GM21367 (cell line): ENCODE results near the gene APPL2.
"Not testable (repeated sequence)": the region's sequence is repeated elsewhere in the genome, so short reads cannot be mapped to it uniquely, and the experiment has no call there.

Experiments used
- ATAC-seq: cut with Tn5 transposase; IDR thresholded peaks from one replicate; pipeline ENCODE4 v1.9.1; 2021; ENCODE audit not compliant: unreplicated experiment

The APPL2 gene

DNA sequence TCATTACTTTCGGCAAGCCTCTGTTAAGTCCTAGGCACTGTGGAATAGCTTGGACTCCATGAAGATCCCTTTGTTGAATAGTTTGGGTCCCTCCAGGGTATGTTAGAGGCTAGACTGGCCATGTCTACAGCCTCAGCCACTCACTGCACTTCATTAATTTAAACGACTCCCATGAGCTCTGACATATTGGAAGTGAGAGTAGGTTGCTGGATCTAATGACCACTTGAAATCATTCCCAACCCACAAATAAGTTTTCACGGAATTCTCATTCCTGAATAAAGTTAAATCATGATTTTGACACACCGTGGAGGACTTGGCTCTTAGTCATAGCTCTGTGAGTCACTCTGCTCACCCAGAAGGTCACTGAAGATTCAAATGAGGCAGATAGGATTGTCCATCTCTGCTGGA is 21.4 kb upstream of the APPL2 start:
- no peak for ATAC-seq

DNA sequence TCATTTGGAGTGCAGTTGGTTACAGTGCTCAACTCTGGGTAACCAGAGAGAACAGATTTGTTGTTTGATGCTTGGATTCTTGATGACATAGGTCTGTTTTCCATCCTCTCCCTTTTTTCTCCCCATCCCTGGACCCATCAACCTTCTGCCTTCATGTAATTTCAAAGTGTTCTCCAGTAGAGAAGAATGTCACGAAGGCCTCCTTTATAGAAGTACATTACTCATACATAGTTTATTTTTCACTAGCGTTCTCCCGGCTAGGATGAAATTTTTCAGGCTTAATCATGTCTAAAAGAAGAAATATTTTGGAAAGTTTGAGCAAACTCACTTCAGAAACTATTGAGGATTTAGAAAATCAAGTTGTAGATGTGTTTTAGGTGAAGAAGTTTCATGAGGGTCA is 20.9 kb upstream of the APPL2 start:
- ATAC-seq, result no peak

DNA sequence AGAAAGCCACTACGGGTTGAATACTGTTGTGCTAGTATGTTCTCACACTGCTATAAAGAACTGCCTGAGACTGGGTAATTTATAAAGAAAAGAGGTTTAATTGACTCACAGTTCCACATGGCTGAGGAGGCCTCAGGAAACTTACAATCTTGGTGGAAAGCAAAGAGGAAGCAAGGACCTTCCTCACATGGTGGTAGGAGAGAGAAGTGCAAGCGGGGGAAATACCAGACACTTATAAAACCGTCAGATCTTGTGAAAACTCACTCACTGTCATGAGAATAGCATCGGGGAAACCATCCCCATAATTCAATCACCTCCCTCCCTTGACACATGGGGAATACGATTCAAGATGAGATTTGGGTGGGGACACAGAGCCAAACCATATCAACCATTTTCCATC is 20.5 kb upstream of the APPL2 start:
- ATAC-seq, result not testable (repeated sequence)

DNA sequence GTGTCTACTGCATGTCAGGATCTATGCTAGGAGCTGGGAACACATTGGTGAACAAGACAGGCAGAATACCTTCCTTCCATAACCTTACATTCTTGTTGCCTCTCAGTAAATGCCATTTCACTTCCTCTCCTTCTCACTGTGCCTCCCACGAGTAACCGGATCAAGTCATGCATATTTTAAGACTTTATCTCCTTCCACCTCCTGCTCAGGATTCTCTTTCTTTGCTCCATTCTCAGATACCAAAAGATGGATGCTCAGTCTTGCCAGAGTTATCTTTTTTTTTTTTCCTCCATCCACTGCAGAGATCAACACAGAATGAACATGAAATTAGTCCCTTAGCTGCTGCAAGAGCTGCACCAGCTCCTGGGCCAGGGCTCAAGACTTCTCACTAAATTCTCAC is 20.0 kb upstream of the APPL2 start:
- no peak for ATAC-seq

DNA sequence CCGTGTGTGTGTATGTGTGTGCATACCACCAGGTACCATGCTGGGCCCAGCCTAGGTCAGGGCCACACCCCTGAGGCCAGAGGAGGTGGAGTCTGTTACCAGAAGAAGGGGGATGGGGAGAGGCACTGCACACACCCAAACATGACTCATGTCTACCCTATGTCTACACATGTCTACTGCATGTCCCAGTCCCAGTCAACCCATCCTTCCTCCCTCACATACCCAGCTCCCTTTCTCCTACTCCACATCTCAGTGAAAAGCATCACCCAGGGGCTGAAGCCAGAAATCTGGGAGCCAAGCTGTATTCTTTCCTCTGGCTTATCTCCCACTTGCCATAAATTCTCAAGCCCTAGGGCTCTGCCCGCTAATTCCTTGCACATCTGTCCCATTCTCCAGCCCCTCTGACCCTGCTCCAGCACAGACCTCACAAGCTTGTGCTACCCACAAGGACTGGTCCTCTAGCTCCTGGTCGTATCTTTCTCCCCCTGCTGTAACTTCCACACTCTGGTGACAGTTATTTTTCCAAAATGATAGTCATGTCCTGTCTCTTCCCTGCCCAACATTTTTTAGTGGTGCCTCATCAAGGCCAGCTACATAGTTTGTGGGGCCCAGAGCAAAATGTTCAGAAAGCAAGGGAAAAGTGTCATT is 18.0 kb upstream of the APPL2 start:
- no peak for ATAC-seq

DNA sequence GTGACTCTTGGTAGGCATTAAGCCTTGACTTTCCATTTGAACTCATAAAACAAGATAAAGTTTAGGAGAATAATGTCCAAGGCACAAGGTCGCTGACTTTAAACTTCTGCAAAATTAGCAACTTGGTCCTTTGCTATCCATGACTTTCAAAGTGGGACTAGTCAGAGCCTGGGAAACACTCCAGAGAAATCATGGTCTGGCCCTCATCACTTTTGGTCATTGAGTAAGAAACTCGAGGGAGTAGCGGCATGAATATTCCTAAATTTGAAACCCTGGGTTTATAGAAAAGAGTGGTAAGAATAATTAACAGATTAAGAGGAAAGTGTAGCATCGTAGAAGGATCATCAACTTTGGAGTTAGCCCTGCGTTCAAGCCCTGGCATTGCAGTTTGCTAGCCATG is 16.9 kb upstream of the APPL2 start:
- no peak for ATAC-seq

DNA sequence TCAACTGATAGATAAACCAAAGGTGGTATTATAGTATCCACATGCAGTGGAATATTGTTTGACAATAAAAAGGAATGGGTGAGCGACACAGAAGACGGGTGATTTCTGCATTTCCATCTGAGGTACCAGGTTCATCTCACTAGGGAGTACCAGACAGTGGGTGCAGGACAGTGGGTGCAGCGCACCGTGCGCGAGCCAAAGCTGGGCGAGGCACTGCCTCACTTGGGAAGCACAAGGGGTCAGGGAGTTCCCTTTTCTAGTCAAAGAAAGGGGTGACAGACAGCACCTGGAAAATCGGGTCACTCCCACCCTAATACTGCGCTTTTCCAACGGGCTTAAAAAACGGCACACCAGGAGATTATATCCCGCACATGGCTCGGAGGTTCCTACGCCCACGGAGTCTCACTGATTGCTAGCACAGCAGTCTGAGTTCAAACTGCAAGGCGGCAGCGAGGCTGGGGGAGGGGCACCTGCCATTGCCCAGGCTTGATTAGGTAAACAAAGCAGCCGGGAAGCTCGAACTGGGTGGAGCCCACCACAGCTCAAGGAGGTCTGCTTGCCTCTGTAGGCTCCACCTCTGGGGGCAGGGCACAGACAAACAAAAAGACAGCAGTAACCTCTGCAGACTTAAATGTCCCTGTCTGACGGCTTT is 9.9 kb upstream of the APPL2 start:
- not testable (repeated sequence) for ATAC-seq

DNA sequence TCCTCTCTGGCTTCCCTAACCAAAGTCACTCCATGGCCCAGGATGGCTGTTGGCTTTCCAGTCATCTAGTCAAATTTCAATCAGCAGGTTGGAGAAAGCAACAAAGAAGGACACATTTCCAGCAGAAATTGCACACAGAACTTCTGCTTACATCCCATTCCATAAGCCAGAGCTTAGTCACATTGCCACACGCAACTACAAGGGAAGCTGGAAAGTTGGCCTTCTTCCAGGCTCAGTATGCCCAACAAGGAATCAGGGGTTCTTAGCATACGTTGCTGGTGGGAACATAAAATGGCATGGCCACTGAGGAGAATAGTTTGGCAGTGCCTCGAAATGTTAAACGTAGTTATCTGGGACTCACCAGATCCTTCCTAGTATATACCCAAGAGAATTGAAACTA is 9.3 kb upstream of the APPL2 start:
- no peak for ATAC-seq

DNA sequence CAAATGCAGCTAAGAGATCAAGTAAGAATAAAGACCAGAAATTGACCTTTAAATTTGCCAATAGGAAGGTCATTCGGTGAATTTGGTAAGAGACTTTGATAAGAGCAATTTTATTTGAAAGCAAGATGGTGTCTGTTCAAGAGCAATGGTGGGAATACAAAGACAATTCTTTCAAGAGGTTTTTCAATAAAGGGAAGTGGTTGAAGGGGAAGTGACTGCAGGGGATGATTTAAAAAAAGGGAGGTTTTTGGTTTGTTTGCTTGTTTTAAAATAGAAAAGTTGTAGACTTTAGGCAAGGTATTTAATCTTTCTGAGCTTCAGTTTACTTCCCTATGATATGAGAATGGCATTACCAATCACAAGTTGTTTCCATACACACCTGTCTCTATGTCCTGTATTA is 4.3 kb upstream of the APPL2 start:
- no peak for ATAC-seq

DNA sequence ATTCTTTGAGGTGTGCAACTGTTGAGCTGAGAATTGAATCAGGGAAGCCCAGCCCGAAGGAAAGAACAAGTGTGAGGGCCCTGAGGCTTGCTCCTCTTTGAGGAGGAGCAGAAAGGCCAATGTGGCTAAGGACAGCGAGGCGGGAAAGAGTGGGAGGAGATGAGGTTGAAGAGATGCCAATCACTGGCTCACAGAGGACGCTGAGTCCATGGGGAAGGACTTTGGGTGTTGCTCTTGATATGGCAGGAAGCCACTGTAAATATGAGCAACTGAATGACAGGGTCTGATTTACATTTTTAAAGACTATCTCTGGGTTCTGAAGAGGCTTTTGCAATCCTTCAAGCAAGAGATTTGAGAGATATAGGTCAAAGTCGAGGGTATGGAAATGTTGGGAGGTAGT is 3.3 kb upstream of the APPL2 start:
- no peak for ATAC-seq

DNA sequence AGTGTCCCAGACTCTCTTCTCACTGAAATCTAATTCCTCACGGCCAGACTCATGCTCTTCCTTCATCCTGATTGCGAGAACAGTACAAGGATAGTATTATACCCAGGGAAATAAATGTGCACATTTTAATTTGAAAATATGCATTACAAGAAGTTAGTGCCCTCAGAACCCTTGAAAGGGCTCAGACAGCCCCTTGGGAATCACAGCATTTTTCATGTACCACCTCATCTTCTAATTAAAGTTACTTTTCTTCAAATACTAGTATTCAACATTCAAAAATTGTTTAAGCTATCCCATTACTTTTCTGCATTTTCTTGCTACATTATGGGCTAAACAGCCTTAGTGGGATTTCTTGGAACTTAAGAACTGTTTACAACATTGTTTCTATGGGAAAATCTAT is 1.7 kb upstream of the APPL2 start:
- no peak for ATAC-seq

DNA sequence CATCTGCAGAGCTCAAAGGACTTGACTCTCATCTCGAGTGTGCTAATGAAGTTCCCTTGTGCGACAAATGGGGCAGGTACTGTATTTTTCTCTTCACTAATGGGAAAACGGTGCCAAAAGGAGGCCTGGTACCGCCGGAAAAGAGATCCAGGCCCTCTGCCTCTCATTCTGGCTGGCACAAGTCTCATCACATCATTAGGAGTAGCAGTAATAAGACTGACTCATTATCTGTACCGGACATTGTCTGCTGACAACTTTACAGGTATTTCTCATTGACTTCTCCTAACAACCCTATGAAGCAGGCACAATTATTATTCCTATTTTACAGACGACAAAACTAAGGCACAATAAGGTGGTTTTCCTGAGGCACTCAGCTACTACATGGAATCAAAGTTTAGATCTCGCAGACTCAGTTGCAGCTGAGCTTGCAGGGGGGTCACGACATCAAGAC is 668 bp downstream of the APPL2 start:
- no peak for ATAC-seq

DNA sequence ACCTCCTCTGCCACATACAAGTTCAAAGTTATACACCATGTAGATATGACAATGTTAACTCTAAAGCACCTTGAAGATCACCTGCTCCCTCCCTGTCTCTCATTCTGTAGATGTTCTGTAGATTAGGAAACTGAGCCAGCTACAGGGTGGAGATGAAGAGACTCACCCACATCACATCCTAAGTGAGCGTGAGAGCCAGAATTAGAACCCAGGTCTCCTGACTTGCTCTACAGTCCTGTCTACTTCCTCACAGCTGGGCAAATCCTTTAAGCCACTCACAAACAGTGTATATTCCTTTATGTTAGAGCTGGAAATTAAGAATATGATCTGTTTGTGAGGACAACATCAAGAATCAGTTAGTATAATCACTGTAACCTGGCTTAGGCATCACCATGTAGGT is 1.8 kb downstream of the APPL2 start:
- no peak for ATAC-seq

DNA sequence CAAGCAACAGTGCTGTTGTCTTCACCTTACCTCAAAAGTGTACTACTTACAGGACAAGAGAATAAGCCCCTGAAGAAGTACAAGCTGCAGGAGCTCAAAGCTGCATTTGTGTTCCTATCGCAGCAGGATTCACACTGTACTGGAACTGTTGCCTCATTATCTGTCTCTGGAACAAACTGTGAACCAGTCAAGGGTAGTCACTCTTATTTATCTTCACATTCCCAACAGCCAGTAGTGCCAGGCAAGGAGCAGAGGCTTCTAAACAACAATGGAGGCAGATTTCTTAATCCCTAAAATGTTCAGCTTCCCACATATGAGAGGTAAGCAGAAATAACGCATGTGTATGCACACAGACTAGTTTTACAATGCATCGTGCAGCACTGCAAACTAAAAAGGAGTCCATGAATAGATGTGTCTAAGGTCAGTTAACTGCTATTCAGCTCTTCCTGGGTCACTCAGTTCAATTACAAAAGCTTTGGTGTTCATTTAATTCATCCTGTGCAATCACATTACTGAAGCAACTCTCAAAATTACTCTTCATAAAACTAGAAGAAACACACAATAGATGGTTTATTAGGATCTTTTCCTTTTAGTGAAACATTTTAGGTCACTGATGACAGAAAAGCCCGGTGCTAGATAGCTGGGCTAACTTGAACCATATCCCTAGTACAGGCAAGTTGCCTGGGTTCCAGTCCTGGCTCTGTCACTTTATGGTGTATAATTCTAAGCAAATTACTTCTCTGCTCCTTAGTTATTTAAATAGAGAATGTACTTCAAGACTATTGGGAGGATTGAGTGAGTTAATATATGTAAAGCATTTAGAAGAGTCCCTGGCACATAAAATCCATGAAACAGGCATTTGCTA is 2.7 kb downstream of the APPL2 start:
- ATAC-seq, result no peak

DNA sequence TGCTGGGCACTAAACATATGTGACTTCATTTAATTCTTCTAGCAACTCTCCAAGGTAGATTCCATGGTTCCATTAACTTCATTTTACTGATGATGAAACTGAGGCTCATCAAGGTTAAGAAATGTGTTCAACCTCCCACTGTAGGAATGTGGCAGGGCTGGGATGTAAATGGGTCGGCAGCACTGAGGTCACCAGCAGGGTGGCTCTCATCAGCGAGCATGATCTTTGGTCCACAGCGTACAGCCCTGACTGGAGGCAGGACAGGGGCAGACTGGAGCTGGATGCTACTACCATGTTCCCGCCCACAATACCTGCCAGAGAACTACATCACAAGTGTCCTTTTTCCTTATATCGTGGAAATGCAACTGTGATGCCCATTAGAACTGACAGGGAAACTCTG is 4.6 kb downstream of the APPL2 start:
- ATAC-seq, result no peak

DNA sequence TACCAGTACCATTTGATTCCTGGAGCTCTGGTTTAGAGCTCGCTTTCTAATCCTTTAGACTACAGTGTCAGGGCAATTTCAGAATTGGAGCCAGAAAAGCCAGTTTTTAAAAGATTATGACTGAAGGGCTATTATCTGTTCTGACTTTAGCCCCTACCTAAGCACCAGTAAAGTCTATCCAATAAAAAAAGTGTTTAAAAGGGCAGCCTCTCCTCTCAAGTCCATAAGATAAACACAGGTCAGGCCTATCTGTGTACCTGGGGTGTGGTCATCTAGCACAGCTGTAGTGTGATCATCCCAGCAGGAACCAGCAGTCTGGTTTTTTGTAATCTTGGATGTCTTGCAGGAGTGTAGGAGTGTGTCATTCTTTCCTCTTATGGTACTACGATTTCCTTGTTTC is 6.6 kb downstream of the APPL2 start:
- ATAC-seq, result no peak

DNA sequence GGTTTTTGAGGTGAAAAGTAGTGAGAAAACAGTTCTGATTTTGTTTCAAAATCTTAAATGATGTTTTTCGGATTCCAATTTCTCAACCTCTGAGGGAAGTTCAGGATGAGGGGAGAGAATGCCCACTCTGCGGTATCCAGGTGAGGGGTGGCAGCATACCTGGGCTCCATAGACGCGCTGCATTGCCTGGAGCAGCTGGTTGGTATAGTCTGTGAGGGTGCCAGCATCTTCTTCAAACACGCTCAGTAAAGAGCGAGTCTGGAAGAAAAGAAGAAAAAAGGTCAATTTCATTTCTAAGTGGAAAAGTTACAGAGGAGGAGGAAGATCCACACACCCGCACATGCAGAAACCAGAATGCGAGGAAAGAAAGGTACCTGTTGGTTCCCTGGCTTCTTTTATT is 7.0 kb downstream of the APPL2 start:
- ATAC-seq, result no peak

DNA sequence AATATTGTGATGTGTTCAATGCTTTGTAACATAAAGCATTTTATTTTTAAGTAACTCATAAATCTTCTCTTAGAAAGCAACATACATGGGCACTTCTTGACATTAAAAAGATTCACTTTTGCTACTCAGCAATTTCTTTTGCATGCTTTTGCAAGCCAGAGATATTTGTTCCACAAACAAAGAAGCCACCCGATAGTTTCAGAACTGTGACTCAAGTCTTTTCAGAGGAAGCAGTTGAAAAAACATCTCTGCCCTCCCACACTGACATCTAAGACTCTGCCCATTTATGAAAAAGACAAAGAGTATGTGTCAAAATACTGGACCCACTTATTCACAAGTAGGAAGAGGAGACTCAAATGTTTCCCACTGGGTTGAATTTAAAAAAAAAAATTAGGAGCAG is 7.5 kb downstream of the APPL2 start:
- no peak for ATAC-seq

DNA sequence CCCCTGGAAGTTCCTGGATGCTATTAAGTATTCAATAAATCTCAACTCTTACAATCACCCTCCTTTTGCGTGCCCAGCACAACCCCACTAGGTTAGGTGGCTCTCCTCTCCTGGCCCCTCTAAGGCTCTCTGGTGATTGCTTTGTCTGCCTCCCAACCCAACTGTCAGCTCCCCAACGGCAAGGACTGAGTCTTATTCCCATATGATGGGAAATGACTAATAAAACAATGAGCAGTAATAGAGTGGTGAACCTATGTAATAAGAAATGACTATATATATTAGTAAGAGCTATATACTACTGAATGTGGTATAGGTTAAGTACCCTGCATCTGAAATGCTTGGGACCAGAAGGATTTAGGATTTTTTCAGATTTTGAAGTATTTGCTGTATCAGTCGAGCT is 8.1 kb downstream of the APPL2 start:
- no peak for ATAC-seq

DNA sequence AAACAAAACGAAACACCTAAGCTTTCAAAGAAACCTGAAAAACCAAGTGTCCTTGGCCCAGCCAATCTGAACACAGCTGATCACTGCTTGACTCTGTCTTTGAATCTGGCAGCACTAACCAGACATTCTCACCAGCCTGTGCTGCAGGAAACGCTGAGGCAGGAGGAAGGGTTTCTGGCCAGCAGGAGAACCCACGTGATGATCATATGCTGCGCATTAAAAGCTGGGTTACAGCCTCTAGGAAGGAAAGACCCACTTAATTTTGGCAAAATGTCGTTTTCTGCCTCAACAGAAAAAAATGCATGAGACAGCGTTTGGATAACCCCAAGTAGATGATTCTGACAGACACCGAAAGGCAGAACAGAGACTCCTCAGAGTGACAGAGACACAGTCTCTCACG is 9.8 kb downstream of the APPL2 start:
- peak; percentile 71 for ATAC-seq

DNA sequence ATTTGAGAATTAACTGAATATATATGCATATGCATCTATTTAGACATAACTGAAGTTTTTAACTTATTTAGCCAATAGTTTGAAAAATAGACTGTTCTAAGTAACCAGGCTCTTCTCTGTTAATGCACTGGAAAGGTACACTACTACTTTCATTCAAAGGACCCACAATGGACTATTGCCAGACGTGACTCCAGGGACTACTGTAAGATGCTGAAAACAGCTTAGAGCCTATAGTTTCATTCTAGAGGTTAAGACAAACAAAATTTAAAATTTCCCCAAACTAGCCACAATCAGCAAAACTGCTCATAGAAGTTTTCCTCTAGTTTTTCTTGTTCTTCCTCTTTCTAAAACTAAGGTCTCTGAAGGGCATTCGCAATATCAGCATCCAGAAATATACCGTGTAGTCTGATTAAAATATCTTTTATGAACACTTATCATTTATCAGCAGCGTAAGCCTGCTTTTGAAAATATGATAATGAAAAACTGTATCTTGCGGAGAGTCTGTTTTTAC is 10.4 kb downstream of the APPL2 start:
- no peak for ATAC-seq

DNA sequence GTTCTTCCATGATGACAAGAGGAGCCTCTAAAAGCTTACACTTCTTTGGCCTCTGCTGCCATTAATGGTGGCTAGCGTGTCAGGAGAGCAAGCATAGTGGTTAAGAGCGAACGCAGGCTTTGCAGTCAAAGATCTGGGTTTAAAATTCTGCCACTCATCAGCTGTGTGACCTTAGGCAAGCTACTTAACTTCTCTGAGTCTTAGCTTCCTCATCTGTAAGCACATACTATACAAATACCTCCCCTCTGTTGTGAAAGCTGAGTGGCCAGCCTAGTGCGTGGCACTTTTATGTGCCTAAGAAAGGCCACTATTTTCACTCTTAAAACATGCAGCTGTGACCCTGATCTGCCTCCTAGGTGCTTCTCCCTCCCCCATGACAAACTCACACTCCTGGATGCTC is 11.6 kb downstream of the APPL2 start:
- ATAC-seq, result no peak
